ENCODE results near the gene MSX1.

Gene MSX1

DNA sequence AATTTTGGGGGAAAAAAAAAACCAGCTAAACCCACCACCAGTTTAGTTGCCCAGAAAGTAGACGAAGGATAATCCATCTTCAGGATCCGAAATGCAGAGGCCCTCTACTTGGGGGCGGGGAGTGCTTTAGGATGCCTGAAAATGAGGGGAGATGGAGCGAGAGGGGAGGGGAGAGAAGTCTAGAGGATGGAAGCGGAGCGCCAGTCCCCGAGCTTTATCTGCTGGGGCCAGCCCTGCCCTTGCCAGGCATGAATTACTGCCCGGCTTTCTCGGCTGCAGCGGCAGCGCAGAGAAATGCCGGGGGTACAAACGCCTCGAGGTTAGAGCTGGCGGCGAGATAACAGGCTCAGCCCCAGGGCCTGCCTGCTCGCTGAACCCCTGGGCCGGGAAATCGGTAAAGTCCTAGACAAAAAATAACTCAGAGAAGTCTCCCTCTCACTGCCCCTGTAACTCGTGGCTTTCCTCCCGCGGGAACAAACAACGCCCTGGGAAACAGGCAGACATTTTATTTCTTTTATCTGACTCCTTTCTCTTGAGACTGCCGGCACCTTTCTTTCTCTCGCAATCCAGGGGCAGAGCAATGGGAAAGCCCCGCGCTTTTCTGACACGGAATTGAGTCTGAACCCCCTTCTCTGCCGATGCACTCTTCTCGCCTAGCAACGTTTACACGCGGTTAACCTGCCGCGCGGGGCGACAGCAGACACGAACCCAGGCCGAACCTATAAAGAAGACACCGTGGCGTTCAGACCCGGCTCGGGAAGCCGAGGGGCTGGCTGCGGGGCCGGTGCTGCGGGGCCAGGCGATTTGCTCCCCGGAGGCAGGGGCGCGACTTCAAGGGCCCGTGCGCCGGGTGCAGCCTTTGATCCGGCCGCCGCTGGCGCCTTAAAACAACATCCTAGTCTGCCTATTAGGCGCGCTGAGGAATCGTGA lies 3.1 kb upstream of the MSX1 start:
- DNase-seq (ENCODE audit: insufficient read length, low spot score) (no peak), FAIRE-seq (no peak)
- TF ChIP-seq TAF1 (IDR thresholded peaks at IDR 0.05; ENCODE audit: low read depth, low read length) (no peak), POLR2A (IDR thresholded peaks at IDR 0.05; ENCODE audit: low read depth, low read length) (no peak), SPI1 (IDR thresholded peaks at IDR 0.05; ENCODE audit: low read depth, low read length) (no peak), POLR2AphosphoS5 (IDR thresholded peaks at IDR 0.05; ENCODE audit: low read depth, low read length) (no peak), PAX5 (IDR thresholded peaks at IDR 0.05; ENCODE audit: insufficient read depth, low read length, severe bottlenecking) (no peak), POU2F2 (IDR thresholded peaks at IDR 0.05; ENCODE audit: low read depth, low read length) (no peak)

- TF ChIP-seq POU2F2 (IDR thresholded peaks at IDR 0.05; ENCODE audit: low read depth, low read length) (no peak), POLR2A (IDR thresholded peaks at IDR 0.05; ENCODE audit: low read depth, low read length) (no peak), TAF1 (IDR thresholded peaks at IDR 0.05; ENCODE audit: low read depth, low read length) (no peak), SPI1 (IDR thresholded peaks at IDR 0.05; ENCODE audit: low read depth, low read length) (no peak), PAX5 (IDR thresholded peaks at IDR 0.05; ENCODE audit: insufficient read depth, low read length, severe bottlenecking) (no peak), POLR2AphosphoS5 (IDR thresholded peaks at IDR 0.05; ENCODE audit: low read depth, low read length) (no peak)
- FAIRE-seq (no peak), DNase-seq (ENCODE audit: insufficient read length, low spot score) (no peak)
Observed at GRCh38 chr4:4857001-4857808, 2.3 kb upstream of the MSX1 start.

- TF ChIP-seq TAF1 (IDR thresholded peaks at IDR 0.05; ENCODE audit: low read depth, low read length) (no peak), POU2F2 (IDR thresholded peaks at IDR 0.05; ENCODE audit: low read depth, low read length) (no peak), PAX5 (IDR thresholded peaks at IDR 0.05; ENCODE audit: insufficient read depth, low read length, severe bottlenecking) (no peak), POLR2AphosphoS5 (IDR thresholded peaks at IDR 0.05; ENCODE audit: low read depth, low read length) (no peak), POLR2A (IDR thresholded peaks at IDR 0.05; ENCODE audit: low read depth, low read length) (no peak), SPI1 (IDR thresholded peaks at IDR 0.05; ENCODE audit: low read depth, low read length) (no peak)
- DNase-seq (ENCODE audit: insufficient read length, low spot score) = no peak
- FAIRE-seq = no peak
Observed at GRCh38 chr4:4857809-4858508, 1.5 kb upstream of the MSX1 start.

GRCh38 chr4:4858527-4859324 lies 739 bp upstream of the MSX1 start:
- no peak for DNase-seq (ENCODE audit: insufficient read length, low spot score)
- no peak for TF ChIP-seq PAX5 (IDR thresholded peaks at IDR 0.05; ENCODE audit: insufficient read depth, low read length, severe bottlenecking)
- no peak for TF ChIP-seq POU2F2 (IDR thresholded peaks at IDR 0.05; ENCODE audit: low read depth, low read length)
- TF ChIP-seq POLR2A (IDR thresholded peaks at IDR 0.05; ENCODE audit: low read depth, low read length) = no peak
- TF ChIP-seq SPI1 (IDR thresholded peaks at IDR 0.05; ENCODE audit: low read depth, low read length) = no peak
- no peak for TF ChIP-seq TAF1 (IDR thresholded peaks at IDR 0.05; ENCODE audit: low read depth, low read length)
- no peak for TF ChIP-seq POLR2AphosphoS5 (IDR thresholded peaks at IDR 0.05; ENCODE audit: low read depth, low read length)
- no peak for FAIRE-seq

DNA sequence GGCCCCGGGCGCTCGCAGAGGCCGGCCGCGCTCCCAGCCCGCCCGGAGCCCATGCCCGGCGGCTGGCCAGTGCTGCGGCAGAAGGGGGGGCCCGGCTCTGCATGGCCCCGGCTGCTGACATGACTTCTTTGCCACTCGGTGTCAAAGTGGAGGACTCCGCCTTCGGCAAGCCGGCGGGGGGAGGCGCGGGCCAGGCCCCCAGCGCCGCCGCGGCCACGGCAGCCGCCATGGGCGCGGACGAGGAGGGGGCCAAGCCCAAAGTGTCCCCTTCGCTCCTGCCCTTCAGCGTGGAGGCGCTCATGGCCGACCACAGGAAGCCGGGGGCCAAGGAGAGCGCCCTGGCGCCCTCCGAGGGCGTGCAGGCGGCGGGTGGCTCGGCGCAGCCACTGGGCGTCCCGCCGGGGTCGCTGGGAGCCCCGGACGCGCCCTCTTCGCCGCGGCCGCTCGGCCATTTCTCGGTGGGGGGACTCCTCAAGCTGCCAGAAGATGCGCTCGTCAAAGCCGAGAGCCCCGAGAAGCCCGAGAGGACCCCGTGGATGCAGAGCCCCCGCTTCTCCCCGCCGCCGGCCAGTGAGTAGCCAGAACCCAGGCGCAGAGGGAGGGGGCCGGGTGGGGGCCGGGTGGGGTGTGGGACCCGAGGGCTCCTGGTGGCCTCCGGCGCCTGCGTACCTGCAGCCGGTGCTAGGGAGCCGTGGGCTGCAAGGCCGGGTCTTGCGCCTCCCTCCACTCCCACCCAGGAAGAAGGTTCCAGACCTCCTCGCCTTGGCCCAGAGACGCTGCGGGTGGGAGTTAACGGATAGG lies 534 bp downstream of the MSX1 start:
- TF ChIP-seq TAF1 (IDR thresholded peaks at IDR 0.05; ENCODE audit: low read depth, low read length) (no peak), PAX5 (IDR thresholded peaks at IDR 0.05; ENCODE audit: insufficient read depth, low read length, severe bottlenecking) (no peak), POU2F2 (IDR thresholded peaks at IDR 0.05; ENCODE audit: low read depth, low read length) (no peak), POLR2A (IDR thresholded peaks at IDR 0.05; ENCODE audit: low read depth, low read length) (no peak), POLR2AphosphoS5 (IDR thresholded peaks at IDR 0.05; ENCODE audit: low read depth, low read length) (no peak), SPI1 (IDR thresholded peaks at IDR 0.05; ENCODE audit: low read depth, low read length) (no peak)
- FAIRE-seq (no peak), DNase-seq (ENCODE audit: insufficient read length, low spot score) (no peak)

- FAIRE-seq (no peak), DNase-seq (ENCODE audit: insufficient read length, low spot score) (no peak)
- TF ChIP-seq TAF1 (IDR thresholded peaks at IDR 0.05; ENCODE audit: low read depth, low read length) = no peak
- no peak for TF ChIP-seq POU2F2 (IDR thresholded peaks at IDR 0.05; ENCODE audit: low read depth, low read length)
- TF ChIP-seq PAX5 (IDR thresholded peaks at IDR 0.05; ENCODE audit: insufficient read depth, low read length, severe bottlenecking) = no peak
- no peak for TF ChIP-seq POLR2AphosphoS5 (IDR thresholded peaks at IDR 0.05; ENCODE audit: low read depth, low read length)
- no peak for TF ChIP-seq POLR2A (IDR thresholded peaks at IDR 0.05; ENCODE audit: low read depth, low read length)
- no peak for TF ChIP-seq SPI1 (IDR thresholded peaks at IDR 0.05; ENCODE audit: low read depth, low read length)
Observed at GRCh38 chr4:4860600-4861389, 1.3 kb downstream of the MSX1 start.

DNA sequence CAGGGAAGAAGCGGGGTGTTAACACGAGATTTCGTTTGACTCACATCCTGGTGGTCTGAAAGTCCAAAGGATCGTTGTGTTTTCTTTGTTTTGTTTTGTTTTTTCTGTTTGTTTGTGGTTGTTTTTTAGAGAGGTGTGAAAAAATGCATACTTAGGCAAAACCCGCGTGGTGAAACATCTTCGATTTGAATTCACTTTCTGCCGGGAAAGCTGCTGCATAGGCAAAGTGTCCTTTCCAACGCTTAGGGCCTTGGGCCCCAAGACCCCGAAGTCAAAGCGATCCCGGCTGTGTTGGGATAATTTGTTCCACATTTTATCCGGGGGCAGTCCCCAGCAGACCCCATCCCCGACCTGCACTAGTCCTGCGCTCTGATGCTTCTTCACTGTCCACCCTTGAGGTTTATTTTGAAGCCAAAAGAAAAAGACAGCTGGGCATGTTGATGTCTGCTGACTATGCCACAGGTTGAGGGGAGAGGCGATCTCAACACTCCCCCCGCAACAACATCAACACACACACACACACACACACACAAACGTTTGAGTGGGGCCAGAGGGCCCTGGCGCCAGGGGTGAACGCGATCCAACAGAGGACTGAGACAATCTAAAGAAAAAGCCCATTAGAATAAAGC lies 2.0 kb downstream of the MSX1 start:
- no peak for TF ChIP-seq PAX5 (IDR thresholded peaks at IDR 0.05; ENCODE audit: insufficient read depth, low read length, severe bottlenecking)
- TF ChIP-seq POLR2AphosphoS5 (IDR thresholded peaks at IDR 0.05; ENCODE audit: low read depth, low read length) = no peak
- TF ChIP-seq SPI1 (IDR thresholded peaks at IDR 0.05; ENCODE audit: low read depth, low read length) = no peak
- TF ChIP-seq TAF1 (IDR thresholded peaks at IDR 0.05; ENCODE audit: low read depth, low read length) = no peak
- TF ChIP-seq POLR2A (IDR thresholded peaks at IDR 0.05; ENCODE audit: low read depth, low read length) = no peak
- TF ChIP-seq POU2F2 (IDR thresholded peaks at IDR 0.05; ENCODE audit: low read depth, low read length) = no peak
- FAIRE-seq = no peak

More for the DNA sequence above, 2.0 kb downstream of the MSX1 start:
- DNase-seq (ENCODE audit: insufficient read length, low spot score) = no peak

Data from GM12891 (cell line).